GM18519 (cell line): ENCODE data around the gene VPS37D.
"Not testable (repeated sequence)": the region's sequence is repeated elsewhere in the genome, so short reads cannot be mapped to it uniquely, and the experiment has no call there.

ENCODE experiments used
- ATAC-seq: cut with Tn5 transposase; IDR thresholded peaks from one replicate; pipeline ENCODE4 v1.9.1; 2021; ENCODE audit warnings: mild to moderate bottlenecking, moderate library complexity; ENCODE audit not compliant: unreplicated experiment, low FRiP score

Gene VPS37D

DNA sequence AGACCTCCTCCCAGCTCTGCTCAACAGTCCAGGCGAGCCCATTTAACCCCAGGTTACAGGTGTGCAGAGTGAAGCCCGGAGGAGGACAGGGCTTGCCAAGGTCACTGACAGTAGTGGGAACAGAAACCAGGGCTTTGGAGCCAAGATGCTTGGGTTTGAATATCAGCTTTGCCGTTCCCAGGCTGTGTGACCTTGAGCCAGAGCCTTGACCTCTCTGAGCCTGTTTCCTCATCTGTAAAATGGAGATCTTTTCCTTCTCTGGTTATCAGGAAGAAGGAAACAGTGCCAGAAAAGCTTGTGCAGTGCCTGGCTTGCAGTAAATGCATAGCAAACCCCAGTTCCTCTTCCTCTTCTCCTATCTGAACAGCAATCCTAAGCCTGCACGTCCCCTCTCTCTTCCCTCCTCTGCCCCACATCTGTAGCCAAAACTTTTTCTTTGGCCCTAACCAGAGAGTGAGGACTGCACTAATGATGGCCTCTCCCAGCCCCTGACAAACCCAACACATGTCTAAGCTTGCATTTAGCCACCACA, 21.9 kb upstream of the VPS37D start:
- no peak for ATAC-seq

GRCh38 chr7:73646785-73647724, 20.6 kb upstream of the VPS37D start:
- no peak for ATAC-seq

- no peak for ATAC-seq
These were observed 19.7 kb upstream of the VPS37D start for GRCh38 chr7:73647725-73648592.

DNA sequence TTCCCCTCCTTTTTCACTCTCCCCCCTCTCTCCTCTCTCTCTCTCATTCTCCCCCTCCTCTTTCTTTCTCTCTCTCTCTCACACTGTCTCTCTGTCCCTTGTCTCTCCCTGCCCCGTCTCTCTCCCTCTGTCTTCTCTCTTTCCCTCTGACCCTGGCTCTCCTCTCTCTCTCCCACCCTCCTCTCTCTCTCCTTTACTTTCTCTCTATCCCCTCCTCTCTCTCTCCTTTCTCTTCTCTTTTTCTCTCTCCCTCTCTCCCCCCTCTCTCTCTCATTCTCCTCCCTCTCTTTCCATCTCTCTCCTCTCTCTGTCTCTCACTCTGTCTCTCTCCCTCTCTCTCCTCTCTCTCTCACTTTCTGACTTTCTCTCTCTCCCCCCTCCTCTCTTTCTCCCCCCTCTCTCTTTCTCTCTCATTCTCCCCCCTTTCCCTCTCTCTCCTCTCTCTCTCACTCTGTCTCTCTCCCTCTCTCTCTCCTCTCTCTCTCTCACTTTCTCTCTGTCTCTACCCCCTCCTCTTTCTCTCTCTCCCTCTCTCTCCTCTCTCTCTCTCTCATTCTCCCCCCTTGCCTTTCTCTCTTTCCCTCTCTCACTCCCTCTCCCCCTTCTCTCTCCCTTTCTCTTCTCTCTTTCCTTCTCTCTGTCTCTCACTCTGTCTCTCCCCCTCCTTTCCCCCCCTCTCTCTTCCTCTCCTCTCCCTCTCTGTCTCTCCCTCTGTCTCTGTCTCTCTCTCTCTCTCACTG, 18.9 kb upstream of the VPS37D start:
- ATAC-seq: no peak

DNA sequence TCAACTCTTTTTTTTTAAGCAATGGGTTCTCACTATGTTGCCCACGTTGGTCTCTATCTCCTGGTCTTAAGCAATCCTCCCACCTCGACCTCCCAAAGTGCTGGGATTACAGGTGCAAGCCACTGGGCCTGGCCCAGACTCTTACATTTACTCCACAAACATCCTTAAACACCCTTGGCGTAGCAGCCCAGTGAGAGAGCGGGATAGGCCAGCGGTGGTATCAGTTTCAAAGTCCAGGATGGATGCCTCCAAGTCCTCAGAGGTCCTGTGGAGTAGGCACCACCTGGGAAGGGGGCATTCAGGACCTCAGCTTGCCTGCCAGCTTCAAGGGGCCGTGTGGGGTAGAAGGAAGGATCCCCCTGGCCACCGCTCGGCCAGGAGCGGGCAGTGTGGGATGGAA, 18.1 kb upstream of the VPS37D start:
- ATAC-seq: no peak

DNA sequence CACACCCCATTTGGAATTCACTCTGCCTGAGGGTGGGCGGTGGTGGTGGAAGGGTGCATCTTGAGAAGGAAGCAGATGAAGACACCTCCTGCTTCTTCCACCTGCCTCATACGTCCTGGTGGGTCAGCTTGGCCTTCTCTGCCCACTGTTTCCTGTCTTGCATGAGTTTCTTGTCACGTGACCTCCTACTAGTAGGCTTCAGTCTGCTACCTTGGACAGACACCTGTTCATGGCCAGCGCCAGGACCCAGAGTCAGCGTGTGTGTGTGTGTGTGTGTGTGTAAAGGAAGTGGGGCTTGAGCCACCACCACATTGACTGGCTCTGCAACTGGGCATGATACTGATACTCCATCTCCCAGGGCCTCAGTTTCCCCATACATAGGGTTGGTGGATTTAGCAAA, 17.1 kb upstream of the VPS37D start:
- ATAC-seq: no peak

DNA sequence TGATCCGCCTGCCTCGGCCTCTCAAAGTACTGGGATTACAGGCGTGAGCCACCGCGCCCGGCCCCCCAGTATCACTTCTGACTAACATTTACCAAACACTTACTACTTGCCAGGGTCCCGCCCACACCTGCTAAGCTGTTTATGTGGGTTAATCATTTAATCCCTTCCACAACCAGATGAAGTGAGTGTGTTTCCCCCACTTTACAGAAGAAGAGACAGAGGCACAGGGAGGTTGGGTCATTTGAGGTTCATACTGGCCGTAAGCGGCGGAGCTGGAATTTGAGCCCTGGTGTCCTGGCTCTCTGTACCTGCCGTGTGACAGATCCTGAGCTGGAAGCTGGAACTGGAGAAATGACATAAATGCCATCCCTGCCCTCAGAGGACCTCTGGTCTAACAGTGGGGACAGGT, 15.1 kb upstream of the VPS37D start:
- ATAC-seq: no peak

DNA sequence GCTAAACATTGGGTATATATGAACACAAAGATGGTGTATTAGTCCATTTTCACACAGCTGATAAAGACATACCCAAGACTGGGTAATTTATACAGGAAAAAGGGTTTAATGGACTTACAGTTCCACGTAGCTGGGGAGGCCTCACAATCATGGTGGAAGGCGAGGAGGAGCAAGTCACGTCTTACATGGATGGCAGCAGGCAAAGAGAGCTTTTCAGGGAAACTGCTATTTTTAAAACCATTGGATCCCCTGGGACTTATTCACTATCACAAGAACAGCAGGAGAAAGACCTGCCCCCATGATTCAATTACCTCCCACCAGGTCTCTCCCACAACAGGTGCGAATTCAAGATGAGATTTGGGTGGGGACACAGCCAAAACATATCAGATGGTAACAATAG, 12.3 kb upstream of the VPS37D start:
- not testable (repeated sequence) for ATAC-seq

GRCh38 chr7:73659983-73660382, 7.6 kb upstream of the VPS37D start:
- no peak for ATAC-seq

- ATAC-seq: not testable (repeated sequence)
These were observed 7.0 kb upstream of the VPS37D start for GRCh38 chr7:73660594-73660993.

DNA sequence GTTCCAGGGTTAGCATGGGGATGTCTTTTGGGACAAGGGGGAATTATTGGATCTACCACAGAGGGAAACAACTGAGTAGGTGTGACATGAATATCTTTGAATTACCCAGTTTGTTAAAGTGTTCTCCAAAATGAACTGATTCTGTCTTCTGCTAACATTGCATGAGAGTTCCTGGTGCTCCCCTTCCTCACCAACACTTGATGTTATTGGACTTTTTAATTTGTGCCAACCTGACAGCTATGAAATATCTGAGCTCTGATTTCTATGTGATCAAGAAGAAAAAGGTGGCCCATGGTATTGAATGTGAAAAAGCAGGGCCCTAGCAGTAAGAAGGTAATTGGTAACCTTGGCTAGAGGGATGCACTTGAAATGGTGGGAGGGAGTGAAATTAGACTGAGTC, 4.6 kb upstream of the VPS37D start:
- no peak for ATAC-seq

DNA sequence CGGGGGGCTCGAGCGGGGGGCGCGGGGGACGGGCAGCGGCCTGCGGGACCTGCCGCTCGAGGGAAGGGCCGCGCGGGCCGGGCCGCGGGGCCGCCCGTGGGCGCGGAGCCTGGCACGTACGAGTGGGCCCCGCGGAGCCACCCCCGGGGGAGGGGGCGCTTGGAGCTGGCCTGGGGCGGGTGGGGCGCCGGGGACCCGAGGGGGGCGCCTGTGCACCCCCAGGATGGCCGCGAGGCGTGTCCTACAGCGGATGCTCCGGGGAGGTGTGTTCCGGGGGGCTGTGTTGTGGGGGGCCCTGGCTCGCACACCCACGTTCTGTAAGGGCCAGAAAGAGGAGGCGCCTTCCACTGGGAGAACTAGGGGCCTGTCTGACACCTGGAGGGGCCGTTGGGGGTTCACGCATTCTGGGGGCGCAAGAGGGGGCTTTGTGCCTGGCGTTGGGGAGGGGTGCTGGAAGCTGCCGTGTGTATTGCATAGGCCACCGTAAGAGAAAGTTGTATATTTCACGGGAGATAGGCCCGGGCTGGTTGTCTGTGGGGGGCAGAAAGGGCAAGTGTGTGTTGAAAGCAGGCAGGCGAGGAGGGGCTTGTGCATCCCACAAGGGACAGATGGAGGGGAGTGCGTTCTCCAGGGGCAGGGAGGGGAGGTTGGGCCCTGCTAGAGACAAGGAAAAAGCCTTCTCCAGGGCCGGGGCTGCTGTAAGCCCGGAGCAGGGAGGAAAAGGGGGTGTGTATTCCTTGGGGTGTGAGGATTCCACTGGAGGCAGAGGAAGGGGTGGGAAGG, 663 bp downstream of the VPS37D start:
- no peak for ATAC-seq

GRCh38 chr7:73668886-73669230, 1.2 kb downstream of the VPS37D start:
- no peak for ATAC-seq

DNA sequence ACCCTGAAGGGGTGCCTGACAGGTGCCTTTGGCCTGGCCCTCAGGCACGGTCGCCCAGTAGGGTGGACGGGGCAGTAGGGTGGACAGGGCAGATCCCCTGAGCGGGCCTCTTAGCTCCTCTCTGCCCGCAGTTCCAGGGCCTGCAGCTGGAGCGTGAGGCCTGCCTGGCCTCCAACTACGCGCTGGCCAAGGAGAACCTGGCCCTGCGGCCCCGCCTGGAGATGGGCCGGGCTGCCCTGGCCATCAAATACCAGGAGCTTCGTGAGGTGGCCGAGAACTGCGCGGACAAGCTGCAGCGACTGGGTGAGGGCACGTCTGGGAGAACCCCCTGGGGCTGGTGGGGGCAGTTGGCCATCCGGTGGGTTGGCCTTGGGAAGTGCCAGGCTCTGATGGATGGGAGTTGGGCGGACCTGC, 1.7 kb downstream of the VPS37D start:
- ATAC-seq: no peak

DNA sequence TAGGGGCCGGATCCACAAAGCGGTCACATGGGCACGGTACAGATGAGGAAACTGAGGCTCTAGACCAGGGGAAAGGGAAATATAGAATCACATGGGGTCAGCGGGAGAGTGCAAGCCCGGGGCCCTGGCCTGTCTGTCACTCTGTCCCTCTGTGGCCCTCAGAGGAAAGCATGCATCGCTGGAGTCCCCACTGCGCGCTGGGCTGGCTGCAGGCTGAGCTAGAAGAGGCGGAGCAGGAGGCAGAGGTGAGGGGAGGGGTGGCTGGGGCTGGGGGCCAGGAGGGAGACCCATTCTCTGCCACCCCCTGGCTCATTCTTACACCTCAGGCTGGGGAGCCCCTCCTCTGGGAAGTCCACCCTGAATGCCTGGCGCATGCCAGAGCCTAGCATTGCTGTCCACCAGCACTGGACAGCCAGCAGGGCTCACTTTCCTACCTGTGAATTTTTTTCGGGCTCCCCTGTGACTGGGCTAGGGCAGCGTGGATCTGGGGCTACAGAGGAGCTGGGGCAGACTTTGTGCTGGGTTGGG, 2.3 kb downstream of the VPS37D start:
- no peak for ATAC-seq

GRCh38 chr7:73671322-73671661, 3.7 kb downstream of the VPS37D start:
- no peak for ATAC-seq

- no peak for ATAC-seq
These were observed 4.3 kb downstream of the VPS37D start for GRCh38 chr7:73671857-73672445.

GRCh38 chr7:73674468-73675124, 7.0 kb downstream of the VPS37D start:
- ATAC-seq: no peak

- ATAC-seq: not testable (repeated sequence)
These were observed 8.4 kb downstream of the VPS37D start for GRCh38 chr7:73676062-73676461.
